HepG2 (cell line): ENCODE results near the gene RIPOR3. TPM values are rescaled to one million over a fixed set of nuclear protein-coding genes. Genes with fewer than 3 reads are reported as not detected.

Experiments used
- DPF2 ChIP-seq: sonication (generic); formaldehyde crosslinking; IDR thresholded peaks from 2 replicates; pipeline ENCODE4 v1.4.0; 2020; ENCODE audit warnings: mild to moderate bottlenecking, low read depth, missing genetic modification reagents, borderline replicate concordance
- GABPA ChIP-seq, 2 experiments: IDR thresholded peaks; 2 replicates each; pipeline ENCODE4 v1.6.1; 2011 to 2016; ENCODE audit warnings: low read depth in 2 of 2, low read length in 1 of 2, missing biosample characterization in 1 of 2, missing genetic modification characterization in 1 of 2
- JUND ChIP-seq: sonication (generic); formaldehyde crosslinking; IDR thresholded peaks from 2 replicates; pipeline ENCODE4 v1.8.0; 2022; ENCODE audit warnings: mild to moderate bottlenecking, missing genetic modification reagents
- KDM3A ChIP-seq: IDR thresholded peaks from 2 replicates; pipeline ENCODE4 v1.6.1; 2018; ENCODE audit warnings: low read depth, missing compliant biosample characterization
- KMT2B ChIP-seq: IDR thresholded peaks from 2 replicates; pipeline ENCODE4 v1.6.1; 2016; ENCODE audit warnings: missing genetic modification reagents, missing compliant biosample characterization
- MTF1 ChIP-seq: sonication (generic); formaldehyde crosslinking; IDR thresholded peaks from 2 replicates; pipeline ENCODE4 v1.5.0; 2020; ENCODE audit warnings: missing genetic modification reagents
- MYNN ChIP-seq: sonication (generic); formaldehyde crosslinking; IDR thresholded peaks from 2 replicates; pipeline ENCODE4 v1.4.0; 2020; ENCODE audit warnings: mild to moderate bottlenecking, low read depth, missing genetic modification reagents
- RARA ChIP-seq: IDR thresholded peaks from 2 replicates; pipeline ENCODE4 v1.6.1; 2016; ENCODE audit warnings: missing genetic modification reagents, missing compliant biosample characterization
- RNF2 ChIP-seq: fragments of 450-650 bp; conservative IDR thresholded peaks from 2 replicates; pipeline ENCODE4 v1.6.1; 2016; ENCODE audit warnings: low read depth
- SPEN ChIP-seq: sonication (generic); formaldehyde crosslinking; IDR thresholded peaks from 2 replicates; pipeline ENCODE4 v1.5.1; 2020; ENCODE audit warnings: low read depth, mild to moderate bottlenecking, missing genetic modification reagents
- STAG1 ChIP-seq: sonication (generic); formaldehyde crosslinking; IDR thresholded peaks from 2 replicates; pipeline ENCODE4 v1.4.0; 2020; ENCODE audit warnings: missing genetic modification reagents
- ZC3H4 ChIP-seq: sonication (generic); formaldehyde crosslinking; IDR thresholded peaks from 2 replicates; pipeline ENCODE4 v1.4.0; 2020; ENCODE audit warnings: missing genetic modification reagents, borderline replicate concordance
- ZFP62 ChIP-seq: sonication (generic); formaldehyde crosslinking; IDR thresholded peaks from 2 replicates; pipeline ENCODE4 v1.4.0; 2020; ENCODE audit warnings: missing genetic modification reagents
- ZFY ChIP-seq: sonication (generic); formaldehyde crosslinking; IDR thresholded peaks from 2 replicates; pipeline ENCODE4 v1.4.0; 2020; ENCODE audit warnings: missing genetic modification reagents
- ZNF337 ChIP-seq: sonication (generic); formaldehyde crosslinking; IDR thresholded peaks from 2 replicates; pipeline ENCODE4 v1.5.1; 2020; ENCODE audit warnings: missing genetic modification reagents, low read depth, mild to moderate bottlenecking, borderline replicate concordance
- ZNF34 ChIP-seq: sonication (generic); formaldehyde crosslinking; IDR thresholded peaks from 2 replicates; pipeline ENCODE4 v1.4.0; 2020; ENCODE audit warnings: mild to moderate bottlenecking, missing genetic modification reagents, borderline replicate concordance
- ZNF430 ChIP-seq: sonication (generic); formaldehyde crosslinking; IDR thresholded peaks from 2 replicates; pipeline ENCODE4 v1.9.0; 2021; ENCODE audit warnings: mild to moderate bottlenecking, missing genetic modification reagents
- ZNF468 ChIP-seq: sonication (generic); formaldehyde crosslinking; IDR thresholded peaks from 2 replicates; pipeline ENCODE4 v1.8.0; 2022; ENCODE audit warnings: mild to moderate bottlenecking, moderate library complexity, missing genetic modification reagents
- ZNF510 ChIP-seq: sonication (generic); formaldehyde crosslinking; IDR thresholded peaks from 2 replicates; pipeline ENCODE4 v1.4.0; 2020; ENCODE audit warnings: low read depth, mild to moderate bottlenecking, missing genetic modification reagents
- ZNF543 ChIP-seq: sonication (generic); formaldehyde crosslinking; IDR thresholded peaks from 2 replicates; pipeline ENCODE4 v1.4.0; 2020; ENCODE audit warnings: mild to moderate bottlenecking, missing genetic modification reagents
- ZNF557 ChIP-seq: sonication (generic); formaldehyde crosslinking; IDR thresholded peaks from 2 replicates; pipeline ENCODE4 v1.4.0; 2020; ENCODE audit warnings: missing genetic modification reagents
- ZNF772 ChIP-seq: sonication (generic); formaldehyde crosslinking; IDR thresholded peaks from 2 replicates; pipeline ENCODE4 v1.5.0; 2020; ENCODE audit warnings: mild to moderate bottlenecking, missing genetic modification reagents
- ZSCAN22 ChIP-seq: sonication (generic); formaldehyde crosslinking; IDR thresholded peaks from 2 replicates; pipeline ENCODE4 v1.4.0; 2020; ENCODE audit warnings: mild to moderate bottlenecking, missing genetic modification reagents
- polyA plus RNA-seq, 8 experiments: library from polyadenylated mRNA; depleted of rRNA in 3 of 8; stranded (reverse) in 7 of 8; unstranded in 1 of 8; fragments of >200 nt; fragmentation: Illumina TruSeq in 4 of 8; extraction: Trizol in 4 of 8; gene quantifications; 2 replicates each; pipeline versions ENCODE4 v1.2.1 to v1.2.3, GENCODE V29; 2011 to 2016; ENCODE audit warnings: low read depth in 4 of 8, missing spikeins in 1 of 8, mixed read lengths in 1 of 8; ENCODE audit not compliant: insufficient read depth in 1 of 8
- total RNA-seq, 5 experiments: library from RNA; depleted of rRNA; stranded (reverse); fragments of >200 nt; fragmentation: Illumina TruSeq; extraction: Trizol; gene quantifications; 2 replicates each; pipeline ENCODE4 v1.2.3, GENCODE V29; 2016; ENCODE audit warnings: low read depth in 1 of 5
- TF ChIP-seq, protein P1 (sequence below): IDR thresholded peaks from 2 replicates; pipeline ENCODE4 v1.6.1; 2018; ENCODE audit warnings: missing genetic modification reagents
- TF ChIP-seq, protein P2 (sequence below): IDR thresholded peaks from 2 replicates; pipeline ENCODE4 v1.6.1; 2016
- TF ChIP-seq, protein P3 (sequence below): sonication (generic); formaldehyde crosslinking; IDR thresholded peaks from 2 replicates; pipeline ENCODE4 v1.5.1; 2020; ENCODE audit warnings: mild to moderate bottlenecking, missing genetic modification reagents, borderline replicate concordance

Gene RIPOR3
- total and polyA plus RNA-seq, 2 of the 13 experiments (the other 11 are each of a cell fraction or from before 2014, with no cell fraction given), result 0.18 TPM; not detected in 1

DNA sequence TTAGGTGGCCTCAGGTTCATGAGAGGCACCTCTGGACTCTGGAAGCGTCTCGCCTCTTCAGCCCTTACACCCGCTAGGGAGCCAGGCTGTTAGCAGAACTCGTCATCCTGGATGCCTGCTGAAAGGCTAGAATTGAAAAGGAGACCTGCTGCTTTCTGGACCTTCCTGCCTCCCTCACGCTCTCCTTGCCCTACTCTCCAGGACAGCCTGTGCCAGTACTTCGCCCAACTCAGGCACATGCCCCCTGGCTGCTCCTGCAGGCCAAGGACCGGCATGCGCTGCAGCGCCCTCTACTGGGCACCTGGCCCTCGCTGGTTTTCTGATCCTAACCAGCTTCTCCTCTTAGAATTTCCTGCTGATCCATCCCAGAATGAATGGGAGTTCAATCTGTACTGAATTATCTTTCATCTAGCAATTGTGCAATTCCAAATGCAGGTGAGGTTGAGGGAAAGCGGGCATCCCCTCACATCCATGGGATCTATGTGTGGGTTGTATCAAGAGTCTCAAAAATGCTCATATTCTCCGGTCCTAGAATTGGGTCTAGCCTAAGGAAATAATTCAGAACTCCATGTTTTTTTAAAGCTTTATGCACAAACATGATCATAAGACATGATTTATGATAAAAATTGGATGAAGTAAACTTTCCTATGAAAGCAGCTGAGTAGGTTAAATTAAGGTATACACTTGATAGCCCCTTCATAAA lies 103.2 kb downstream of the RIPOR3 start (continued):
- TF ChIP-seq RARA, result peak; percentile 35; the same call in 1 of the 2 replicates
- no peak for TF ChIP-seq MTF1
- TF ChIP-seq ZSCAN22 (CRISPR knock-in tag), result no peak
- peak; percentile 81 for TF ChIP-seq STAG1 (CRISPR knock-in tag)
- TF ChIP-seq RNF2, result no peak
- TF ChIP-seq SPEN (CRISPR knock-in tag), result no peak
- TF ChIP-seq, protein P1, sequence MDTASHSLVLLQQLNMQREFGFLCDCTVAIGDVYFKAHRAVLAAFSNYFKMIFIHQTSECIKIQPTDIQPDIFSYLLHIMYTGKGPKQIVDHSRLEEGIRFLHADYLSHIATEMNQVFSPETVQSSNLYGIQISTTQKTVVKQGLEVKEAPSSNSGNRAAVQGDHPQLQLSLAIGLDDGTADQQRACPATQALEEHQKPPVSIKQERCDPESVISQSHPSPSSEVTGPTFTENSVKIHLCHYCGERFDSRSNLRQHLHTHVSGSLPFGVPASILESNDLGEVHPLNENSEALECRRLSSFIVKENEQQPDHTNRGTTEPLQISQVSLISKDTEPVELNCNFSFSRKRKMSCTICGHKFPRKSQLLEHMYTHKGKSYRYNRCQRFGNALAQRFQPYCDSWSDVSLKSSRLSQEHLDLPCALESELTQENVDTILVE (CRISPR knock-in tag), result peak; percentile 39; the same call in 1 of the 2 replicates
- no peak; the same call in 1 of the 2 replicates for TF ChIP-seq KDM3A
- TF ChIP-seq, protein P2, sequence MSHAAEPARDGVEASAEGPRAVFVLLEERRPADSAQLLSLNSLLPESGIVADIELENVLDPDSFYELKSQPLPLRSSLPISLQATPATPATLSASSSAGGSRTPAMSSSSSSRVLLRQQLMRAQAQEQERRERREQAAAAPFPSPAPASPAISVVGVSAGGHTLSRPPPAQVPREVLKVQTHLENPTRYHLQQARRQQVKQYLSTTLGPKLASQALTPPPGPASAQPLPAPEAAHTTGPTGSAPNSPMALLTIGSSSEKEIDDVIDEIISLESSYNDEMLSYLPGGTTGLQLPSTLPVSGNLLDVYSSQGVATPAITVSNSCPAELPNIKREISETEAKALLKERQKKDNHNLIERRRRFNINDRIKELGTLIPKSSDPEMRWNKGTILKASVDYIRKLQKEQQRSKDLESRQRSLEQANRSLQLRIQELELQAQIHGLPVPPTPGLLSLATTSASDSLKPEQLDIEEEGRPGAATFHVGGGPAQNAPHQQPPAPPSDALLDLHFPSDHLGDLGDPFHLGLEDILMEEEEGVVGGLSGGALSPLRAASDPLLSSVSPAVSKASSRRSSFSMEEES (CRISPR knock-in tag), result peak; percentile 36; the same call in 1 of the 2 replicates
- no peak for TF ChIP-seq ZC3H4 (CRISPR knock-in tag)
- TF ChIP-seq ZFP62 (CRISPR knock-in tag), result no peak
- no peak for TF ChIP-seq MYNN
- no peak for TF ChIP-seq ZNF337
- TF ChIP-seq ZNF557 (CRISPR knock-in tag), result no peak
- TF ChIP-seq ZNF543, result no peak
- TF ChIP-seq GABPA (IDR thresholded peaks at IDR 0.05; ENCODE audit: low read depth, low read length), result no peak
- no peak for TF ChIP-seq GABPA (CRISPR knock-in tag; IDR thresholded peaks at IDR 0.05; ENCODE audit: low read depth)
- no peak for TF ChIP-seq ZNF772 (CRISPR knock-in tag)
- no peak for TF ChIP-seq JUND (CRISPR knock-in tag)
- TF ChIP-seq ZNF468 (CRISPR knock-in tag), result no peak
- TF ChIP-seq, protein P3, sequence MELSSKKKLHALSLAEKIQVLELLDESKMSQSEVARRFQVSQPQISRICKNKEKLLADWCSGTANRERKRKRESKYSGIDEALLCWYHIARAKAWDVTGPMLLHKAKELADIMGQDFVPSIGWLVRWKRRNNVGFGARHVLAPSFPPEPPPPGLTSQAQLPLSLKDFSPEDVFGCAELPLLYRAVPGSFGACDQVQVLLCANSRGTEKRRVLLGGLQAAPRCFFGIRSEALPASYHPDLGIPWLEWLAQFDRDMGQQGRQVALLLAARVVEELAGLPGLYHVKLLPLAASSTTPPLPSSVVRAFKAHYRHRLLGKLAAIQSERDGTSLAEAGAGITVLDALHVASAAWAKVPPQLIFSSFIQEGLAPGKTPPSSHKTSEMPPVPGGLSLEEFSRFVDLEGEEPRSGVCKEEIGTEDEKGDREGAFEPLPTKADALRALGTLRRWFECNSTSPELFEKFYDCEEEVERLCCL (CRISPR knock-in tag), result no peak
- TF ChIP-seq ZNF510 (CRISPR knock-in tag), result no peak
- TF ChIP-seq DPF2, result no peak
- TF ChIP-seq ZNF430 (CRISPR knock-in tag), result no peak
- TF ChIP-seq KMT2B (CRISPR knock-in tag), result no peak
- TF ChIP-seq ZNF34 (CRISPR knock-in tag), result no peak
- peak; percentile 48; the same call in 1 of the 2 replicates for TF ChIP-seq ZFY
